HG03066 (cell line): Measurements from ENCODE around the gene OR3A2.
"Not testable (repeated sequence)": the region's sequence is repeated elsewhere in the genome, so short reads cannot be mapped to it uniquely, and the experiment has no call there.

Experiments used
- ATAC-seq: cut with Tn5 transposase; IDR thresholded peaks from one replicate; pipeline ENCODE4 v1.9.1; 2021; ENCODE audit warnings: low read depth; ENCODE audit not compliant: unreplicated experiment

Gene OR3A2

GRCh38 chr17:3295632-3296031, 90.5 kb downstream of the OR3A2 start:
- ATAC-seq = no peak

GRCh38 chr17:3293548-3293947, 92.6 kb downstream of the OR3A2 start:
- ATAC-seq = not testable (repeated sequence)

DNA sequence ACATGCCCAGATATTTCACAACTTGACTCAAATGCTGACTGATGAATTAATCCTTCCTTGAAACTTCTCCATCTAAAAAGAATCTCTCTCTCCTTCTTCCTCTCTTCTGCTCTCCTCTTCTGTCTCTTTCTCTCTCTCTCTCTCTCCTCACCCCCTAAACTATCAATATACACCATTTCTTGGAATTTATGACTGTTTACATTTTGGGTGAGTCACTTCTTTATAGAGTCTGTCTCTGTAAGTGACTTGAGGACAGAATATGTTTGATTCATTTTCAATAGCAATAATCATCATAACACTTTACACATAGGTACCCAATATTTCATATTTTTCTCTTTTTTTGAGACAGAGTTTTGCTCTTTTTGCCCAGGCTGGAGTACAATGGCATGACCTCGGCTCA, 103.2 kb downstream of the OR3A2 start:
- ATAC-seq = no peak

DNA sequence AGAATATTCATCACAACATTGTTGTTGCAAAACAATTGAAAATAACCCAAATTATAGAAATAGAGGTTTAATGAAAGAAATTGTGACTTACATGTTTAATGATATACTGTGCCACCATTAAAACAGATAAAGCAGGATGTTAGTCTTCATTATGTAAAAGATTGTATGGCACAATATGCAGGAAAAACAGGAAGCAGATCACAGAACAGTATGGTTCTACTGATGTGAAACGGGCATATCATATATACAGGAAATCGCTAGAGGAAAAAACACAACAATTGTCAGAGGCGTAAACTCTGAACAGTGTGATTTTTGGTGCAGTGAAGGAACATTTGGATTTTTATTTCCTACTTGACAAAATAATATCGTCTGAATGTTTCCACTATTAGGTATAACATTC, 110.0 kb downstream of the OR3A2 start:
- ATAC-seq = no peak

- no peak for ATAC-seq
Observed at GRCh38 chr17:3271072-3271848, 114.8 kb downstream of the OR3A2 start.

- no peak for ATAC-seq
Observed at GRCh38 chr17:3260600-3260999, 125.5 kb downstream of the OR3A2 start.

DNA sequence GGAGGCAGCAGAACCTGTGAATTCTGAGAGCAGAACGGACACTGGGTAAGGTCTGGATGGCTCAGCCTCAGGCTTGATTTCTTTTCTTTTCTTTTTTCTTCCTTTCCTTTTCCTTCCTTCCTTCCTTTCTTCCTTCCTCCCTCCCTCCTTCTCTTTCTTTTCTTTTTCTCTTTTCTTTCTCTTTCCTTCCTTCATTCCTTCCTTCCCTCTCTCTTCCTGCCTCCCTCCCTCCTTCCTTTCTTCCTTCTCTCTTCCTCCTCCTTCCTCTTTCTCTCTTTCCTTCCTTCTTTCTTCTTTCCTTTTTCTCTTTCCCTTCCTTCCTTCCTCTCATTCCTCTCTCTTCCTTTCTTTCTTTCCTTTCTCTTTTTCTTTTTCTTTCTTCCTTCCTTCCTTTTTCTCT, 125.9 kb downstream of the OR3A2 start:
- ATAC-seq = no peak

GRCh38 chr17:3256575-3256974, 129.5 kb downstream of the OR3A2 start:
- no peak for ATAC-seq

GRCh38 chr17:3249013-3249412, 137.1 kb downstream of the OR3A2 start:
- not testable (repeated sequence) for ATAC-seq

DNA sequence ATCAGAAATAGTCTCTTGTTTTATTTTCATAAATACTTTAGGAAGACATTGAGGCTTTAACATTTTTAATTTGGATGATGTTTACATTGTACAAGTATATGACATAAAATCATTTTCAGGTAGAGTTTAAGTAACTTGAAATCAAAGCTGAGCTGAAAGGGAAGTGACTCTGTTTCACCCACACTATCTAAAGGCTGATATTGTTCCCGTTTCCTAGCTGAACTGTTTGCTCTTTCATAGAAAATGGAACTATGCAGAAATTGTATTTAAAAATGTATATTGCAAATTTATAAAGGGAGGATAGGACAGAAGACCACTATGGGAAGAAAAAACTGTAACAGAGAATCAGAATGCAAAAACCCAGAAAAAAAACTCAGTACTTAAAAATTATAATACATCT, 141.3 kb downstream of the OR3A2 start:
- ATAC-seq = not testable (repeated sequence)

GRCh38 chr17:3241044-3241443, 145.1 kb downstream of the OR3A2 start:
- not testable (repeated sequence) for ATAC-seq

DNA sequence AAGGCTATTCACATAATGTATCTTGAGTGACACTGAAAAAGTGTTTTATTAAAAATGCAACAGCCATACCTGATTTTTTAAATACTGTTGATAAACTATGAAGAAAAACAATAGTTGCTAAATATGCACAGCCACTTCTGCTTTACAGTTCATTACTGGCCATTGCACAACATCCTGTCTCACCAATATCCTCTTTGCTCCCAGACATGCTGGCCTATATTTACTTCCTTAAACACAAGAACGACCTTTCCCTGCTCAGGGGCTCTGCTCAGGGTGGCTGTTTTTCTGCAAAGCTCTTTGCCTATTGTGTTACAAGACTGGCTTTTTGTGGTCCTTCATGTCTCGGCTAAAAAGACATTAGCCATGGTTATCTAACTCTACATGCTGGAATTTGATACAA, 147.4 kb downstream of the OR3A2 start:
- ATAC-seq = not testable (repeated sequence)

DNA sequence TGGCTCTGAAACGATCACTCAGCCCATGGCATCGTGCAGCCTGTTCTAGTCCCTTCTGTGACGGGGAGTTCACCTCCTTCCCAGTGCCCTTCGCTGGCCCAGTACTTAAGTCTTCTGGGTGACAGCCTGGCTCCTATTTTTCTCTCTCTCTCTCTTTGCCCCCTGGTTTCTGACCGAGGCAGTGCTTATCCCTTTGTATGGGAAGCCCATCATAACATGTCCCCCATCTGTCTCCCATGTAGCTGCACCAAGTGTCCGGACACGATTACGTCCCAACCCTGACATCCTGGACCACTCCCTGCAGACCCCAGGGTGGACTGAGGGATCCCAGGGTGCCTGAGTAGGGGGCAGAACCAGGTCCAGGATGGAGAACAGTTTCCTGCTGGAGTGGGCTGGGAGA, 153.8 kb downstream of the OR3A2 start:
- ATAC-seq = not testable (repeated sequence)
